T-helper 1 cell (primary cell): ENCODE measurements around the gene CACNA2D2.

ENCODE experiments used
- DNase-seq, 5 donors: peaks; one replicate each; pipeline ENCODE4 v3.0.0-alpha.2; 2012 to 2020

Gene CACNA2D2

DNA sequence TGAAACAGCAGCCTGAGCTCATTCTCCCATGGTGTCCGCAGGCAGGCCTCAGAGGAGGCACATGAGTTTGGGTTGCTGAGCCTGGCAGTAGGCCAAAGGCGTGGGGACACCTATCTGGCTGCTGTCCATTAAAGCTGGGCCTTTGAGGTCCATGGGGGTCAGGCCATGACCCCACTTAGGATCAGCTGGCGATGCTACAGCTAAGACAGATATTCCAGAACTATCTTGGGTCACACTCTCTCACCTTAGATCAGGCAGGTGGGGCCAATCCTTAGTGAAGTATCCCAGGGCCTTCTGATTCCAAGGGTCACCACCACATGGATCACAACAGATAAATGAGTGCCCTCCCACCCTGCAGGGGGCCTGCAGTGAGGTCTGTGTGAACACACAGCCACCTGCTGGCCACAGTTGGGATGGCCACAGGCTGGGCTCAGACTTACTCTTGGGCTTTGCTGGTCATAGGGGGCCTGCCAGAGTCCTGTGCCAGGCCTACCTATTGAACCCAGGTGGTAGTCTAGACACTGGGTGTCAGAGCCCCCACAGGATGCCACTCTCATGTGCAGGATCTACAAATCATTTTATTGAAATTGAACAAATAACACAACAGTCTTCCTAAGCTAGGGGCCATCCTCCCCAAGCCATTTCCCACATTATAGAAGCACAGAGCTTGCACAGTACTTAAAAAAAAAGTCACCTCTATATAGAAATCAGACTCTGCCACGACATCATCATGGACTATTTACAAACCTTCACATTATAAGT, 178.9 kb downstream of the CACNA2D2 start:
- peak in 3 of 5 donors; percentile 40 to 50 (median 42) for DNase-seq

DNA sequence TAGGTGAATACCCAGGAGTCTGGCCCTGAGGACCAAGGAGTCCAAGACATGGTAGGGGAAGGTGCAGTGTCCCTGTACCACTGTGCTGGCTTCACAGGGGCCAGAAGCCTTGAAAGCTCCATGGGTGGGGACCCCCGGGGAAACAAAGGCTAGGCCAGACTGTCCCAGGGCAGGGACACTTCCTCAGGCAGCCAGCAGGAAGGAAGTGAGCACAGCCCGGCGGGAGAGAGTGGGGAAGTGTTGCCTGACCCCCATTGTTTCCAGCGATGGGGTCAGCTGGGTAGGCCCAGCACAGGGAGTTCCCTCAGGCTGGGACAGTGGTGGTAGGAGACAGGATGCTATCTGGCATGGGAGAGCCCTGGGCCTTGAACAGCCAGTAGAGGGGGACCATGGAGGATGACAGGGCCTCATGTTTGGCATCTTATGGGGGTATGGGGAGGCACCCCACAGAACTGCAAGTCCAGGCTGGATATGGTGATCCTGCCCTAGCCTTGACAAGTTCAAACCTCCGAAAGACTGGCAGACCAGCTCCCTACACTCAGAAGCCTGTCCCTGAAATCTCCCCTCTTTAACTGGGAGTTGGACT, 179.7 kb downstream of the CACNA2D2 start:
- no peak for DNase-seq

DNA sequence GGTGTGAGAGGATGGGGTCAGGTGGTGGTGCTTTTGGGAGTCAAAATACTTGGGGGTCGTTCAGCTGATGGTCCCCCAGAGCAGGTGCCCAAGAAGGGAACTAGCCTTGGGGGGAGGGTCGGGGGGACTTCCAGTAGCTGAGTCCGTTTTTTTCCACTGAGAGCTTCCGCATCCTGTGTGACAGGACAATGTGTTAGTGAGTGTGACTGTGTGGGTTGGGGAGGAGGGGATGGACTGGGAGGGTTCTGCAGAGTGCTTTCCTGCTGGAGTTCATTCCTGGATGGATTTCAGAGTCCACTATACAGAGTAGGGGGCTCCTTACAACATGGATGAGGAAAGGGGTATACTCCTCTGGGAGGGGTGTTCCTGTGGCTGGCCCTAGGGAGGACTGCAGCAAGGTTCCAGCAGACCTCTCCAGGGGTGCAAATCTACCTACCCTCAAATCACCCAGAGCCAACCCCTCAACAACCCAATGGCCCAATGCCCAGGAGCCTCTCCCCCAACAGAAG, 180.3 kb downstream of the CACNA2D2 start:
- no peak for DNase-seq

DNA sequence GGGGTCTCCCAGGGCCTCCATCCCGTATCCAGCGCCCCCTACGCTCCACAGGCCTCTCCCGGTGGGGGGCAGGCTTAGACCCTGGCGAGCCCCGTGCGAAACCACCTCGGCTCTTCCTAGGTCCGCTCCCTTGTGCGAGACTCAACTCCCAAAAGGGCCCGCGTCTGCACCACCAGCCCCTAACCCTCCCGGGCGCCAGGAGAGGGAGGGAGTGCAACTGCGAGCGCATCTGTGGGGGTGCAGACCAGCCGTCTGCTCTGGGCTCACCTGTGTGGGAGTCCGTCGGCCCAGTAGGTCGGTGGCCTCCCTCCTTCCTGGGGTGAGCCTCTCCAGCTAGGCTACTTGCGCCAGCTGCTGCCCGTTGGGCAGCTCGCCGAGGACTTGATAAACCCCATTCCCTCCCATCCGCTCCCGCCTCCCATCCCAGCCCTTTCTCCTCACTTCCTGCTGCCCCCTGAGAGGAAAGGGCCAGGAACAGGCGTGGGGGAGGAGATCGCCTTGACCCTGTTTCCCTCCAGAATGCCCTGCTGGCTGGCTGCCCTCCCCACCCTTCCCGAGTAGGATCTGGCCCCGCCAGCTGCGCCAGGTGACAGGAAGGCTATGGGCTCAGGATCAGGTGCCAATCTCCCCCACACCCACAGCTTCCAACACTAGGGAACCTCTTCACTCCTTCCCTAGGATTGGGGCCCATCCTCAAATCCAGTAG, 180.9 kb downstream of the CACNA2D2 start, which contains the start of gene HYAL2:
HYAL2 (minus strand) TSS at position 360 of the 706 bp plus-strand sequence. CDS start 2,256 bp downstream, outside the sequence.
- DNase-seq = no peak

DNA sequence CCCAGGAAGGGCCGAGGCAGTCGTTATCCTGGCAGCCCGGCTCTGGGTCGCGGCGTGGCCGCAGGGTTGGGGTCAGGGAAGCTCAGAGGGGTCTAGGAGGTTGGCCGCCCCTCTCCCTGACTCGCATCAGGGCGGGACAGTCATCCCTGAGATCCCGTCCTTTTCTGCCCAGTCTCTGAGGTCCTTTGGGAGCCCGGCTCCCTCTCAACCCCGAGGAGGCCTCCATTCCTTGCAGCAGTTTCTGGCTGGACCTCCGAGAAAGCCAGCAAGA, 181.4 kb downstream of the CACNA2D2 start:
- DNase-seq = no peak

DNA sequence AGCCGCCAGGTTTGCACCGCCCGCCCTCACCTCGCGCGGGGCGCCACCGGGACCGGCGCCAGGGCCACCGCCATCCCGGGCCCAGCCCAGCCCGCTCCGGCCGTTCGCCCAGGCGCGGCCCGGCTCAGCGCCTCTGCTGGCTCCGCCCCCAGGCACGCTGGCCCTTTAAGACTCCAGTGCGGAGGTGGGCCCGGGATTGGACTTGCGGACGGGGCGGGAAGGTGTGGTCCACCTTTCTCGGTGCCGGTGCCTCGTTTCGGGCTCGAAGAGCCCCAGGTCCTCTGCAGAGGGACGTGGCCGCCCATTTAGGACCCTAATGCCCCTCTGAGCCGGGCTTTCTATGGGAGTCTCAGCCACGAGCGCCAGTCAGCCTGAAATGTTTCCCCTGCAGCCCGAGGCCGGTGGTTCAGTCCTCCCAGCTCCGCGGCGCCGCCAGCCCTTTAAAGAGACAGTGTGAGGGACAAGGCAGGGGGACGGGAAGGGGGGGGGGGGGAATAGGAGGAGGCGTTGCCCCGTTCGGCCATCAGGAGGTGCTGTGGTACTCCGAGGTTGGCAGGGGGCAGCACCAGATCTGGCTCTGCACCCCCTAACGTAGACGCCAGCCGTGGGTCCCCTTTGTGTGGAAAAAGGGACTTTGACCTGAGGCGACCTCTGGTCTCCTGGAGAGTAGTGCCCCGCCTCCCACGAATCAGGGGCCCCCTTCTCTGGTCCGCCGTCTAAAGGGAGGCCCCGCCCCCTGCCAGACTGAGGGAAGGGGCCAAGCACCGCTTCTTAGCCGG, 181.9 kb downstream of the CACNA2D2 start:
- peak; percentile 59 to 87 (median 70) for DNase-seq

DNA sequence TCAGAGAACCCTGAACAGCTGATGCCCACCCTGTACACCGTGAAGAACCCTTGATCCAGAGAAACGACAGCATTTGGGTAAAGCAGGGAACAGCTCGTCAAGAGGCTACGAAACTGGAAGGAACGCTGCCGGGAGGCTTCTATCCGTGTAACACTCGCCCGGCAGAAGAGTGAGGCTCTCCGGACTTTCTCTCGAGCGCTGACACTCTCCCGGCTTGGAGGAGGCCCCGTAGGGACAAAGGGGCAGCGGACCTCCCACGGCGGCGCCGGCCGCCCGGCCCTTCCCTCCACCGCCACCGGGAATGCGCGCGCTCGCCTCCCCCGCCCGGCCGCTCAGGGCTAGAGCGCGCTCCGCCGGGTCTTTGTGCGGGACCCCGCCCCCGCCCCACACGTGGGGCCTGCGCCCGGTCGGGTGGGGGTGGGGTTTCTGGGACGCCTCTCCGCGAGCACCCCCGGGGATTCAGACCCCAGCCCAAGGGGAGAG, 182.5 kb downstream of the CACNA2D2 start:
- DNase-seq = peak in 3 of 5 donors; percentile 35 to 56 (median 48)

DNA sequence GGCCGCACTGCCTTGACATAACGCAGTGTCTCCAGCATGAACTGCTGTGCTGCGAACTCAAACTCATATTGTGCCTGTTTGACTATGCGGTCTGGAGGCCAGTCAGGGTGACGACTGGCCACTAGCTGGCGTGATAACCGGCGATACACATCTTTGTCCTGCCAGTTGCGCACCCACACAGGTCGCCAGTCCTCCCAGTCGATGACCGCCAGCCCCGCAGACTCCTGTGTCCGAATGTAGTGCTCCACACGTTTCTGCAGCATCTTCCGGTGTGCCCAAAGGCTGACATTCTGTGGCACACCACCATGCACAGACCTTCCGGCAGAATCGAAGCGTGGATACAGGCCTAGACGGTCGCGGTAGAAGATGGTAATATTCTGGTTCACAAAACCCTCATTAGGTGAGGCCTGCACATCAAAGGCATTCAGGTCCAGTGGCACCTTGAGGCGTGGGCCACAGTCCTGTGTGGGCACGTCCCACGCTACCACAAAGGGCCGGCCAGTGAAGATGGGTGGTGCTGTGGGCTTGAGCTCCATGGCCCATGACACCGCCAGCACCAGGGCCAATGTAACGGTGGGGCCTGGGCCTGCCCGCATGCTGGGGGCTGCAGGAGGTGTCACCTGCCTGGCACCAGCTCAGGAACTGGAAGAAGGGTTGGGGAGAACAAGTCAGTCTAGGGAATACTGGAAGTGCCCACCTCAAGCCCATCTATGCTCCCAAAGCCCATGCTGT, 183.4 kb downstream of the CACNA2D2 start:
- DNase-seq = no peak

DNA sequence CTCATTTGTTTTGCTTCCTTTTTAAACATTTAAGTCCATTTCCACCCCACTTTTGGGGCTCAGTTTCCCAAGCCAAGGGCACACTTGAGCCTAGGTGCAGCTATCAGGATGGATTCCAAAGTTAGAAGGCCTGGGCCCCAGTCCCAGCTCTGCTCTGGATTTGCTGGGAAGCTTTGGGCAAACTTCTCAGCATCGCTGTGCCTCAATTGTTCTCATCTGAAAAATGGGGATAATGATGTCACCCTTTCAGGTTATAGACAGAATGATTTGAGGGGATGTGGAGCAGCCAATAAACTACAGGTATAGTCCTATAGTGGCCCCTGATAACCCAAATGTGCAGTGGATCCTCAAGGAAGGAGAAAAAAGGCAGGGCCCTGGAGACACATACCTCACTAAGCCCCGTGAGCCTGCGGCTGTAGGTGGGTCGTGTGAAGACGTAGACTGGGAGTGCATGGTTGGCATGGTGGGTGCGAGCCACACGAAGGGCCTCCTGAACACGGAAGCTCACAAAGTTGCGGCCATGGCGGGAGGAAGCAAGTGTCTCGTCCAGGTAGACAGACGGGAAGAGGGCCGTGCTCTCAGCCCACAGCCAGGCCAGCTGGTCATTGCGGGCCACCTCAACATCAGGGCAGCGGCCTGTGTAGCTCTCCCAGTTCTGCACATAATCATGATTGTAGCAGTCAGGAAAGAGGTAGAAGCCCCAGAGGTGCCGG, 184.1 kb downstream of the CACNA2D2 start:
- no peak for DNase-seq

DNA sequence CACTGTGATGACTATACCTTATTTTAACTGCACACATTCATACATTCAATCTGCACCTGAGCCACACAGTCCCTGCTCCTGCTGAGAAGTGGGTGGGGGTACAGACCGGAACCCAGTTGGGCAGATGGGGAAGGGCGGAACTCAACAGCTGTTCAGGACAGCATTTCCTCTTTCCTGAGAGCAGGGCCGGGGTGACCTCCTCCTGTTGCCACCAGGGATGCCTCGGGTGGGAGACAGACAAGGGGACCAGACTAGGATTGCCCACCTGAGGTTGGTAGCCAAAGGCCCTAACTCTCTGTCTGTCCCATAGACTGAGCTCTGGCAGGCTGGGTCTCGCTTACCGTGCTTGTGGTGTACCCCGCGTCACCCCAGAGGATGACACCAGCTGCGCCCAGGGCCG, 184.8 kb downstream of the CACNA2D2 start:
- no peak for DNase-seq

DNA sequence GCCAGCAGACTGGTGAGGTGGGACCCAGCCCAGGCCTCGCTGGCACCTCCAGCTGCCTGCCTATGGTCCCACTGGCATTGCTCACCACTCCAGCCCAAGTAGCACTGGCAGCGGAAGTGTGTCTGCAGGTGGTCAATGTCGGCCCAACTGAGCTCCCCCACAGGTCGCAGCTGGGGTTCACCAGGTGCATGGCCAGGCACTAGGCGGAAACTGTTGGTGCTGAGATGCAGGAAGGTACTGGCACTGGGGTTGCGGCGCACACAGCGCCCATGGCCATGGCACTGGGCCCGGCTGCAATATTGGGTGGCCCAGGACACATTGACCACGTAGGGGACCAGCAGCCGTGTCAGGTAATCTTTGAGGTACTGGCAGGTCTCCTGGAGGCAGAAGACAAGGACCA, 185.3 kb downstream of the CACNA2D2 start:
- no peak for DNase-seq

DNA sequence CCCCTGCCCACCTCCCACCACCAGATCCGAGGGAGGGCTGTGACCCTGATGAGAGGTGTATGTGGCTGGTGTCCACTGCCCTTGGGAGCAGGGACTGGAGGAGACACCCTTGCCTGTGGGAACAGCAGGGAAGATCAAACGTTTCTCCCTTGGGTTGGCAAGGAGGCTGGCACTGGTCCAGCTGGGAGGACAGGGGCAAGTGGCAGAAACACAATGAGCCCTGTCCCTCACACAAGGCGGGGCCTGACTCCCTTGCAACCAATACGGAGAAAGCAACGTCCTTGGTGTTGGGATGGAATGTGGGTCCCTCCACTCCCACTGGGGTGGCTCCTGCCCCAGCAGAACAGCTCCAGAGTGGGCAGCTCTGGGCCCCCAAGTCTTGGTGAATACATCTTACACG, 186.1 kb downstream of the CACNA2D2 start:
- no peak for DNase-seq

DNA sequence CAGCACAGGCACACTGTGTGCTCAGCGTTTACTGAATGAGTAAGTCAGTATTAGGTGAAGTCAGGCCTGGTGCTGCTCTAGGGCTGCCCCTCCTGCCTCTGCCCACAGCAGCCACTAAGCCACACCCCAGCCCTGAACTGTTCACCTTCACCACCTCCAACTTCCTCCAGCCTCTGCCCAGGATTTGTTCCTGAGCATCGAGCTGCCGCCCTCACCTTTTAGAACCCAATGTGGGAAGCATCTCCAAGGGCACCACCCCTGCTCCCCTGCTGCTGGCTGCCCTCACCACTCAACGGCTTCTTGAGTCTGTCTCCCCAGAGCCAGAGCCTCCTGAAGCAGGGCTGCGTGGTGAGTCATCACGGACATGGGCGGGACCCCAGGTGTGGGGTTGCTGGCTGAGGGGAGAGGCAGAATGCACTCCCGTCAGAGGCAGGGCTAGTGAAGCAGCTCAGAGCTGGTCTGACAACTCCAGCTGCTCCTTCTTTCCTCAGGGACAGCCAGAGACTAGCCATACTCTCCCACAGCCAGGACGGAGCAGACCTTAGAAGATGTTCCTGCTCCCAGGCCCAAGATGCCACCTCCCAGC, 186.7 kb downstream of the CACNA2D2 start:
- DNase-seq = peak; percentile 42 to 65 (median 59)

DNA sequence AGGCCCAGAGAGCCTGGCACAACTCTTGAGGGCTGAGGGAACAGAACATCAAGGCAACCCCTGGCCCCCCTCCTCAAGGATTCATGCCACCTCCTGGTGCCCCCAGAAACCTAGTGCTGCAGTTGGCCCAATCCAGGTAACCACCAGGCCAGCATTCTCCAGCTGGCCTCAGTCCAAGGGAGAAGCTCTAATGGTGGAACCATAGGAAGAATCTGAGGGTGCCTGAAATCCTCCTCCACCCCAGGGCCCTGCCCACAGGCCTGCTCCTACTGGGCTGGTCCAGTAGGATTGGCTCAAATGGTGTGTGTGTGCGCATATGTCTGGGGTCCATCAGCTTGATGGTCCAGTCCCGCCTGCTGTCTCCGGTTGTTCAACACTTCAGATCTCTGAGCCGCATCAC, 188.6 kb downstream of the CACNA2D2 start:
- DNase-seq = no peak

DNA sequence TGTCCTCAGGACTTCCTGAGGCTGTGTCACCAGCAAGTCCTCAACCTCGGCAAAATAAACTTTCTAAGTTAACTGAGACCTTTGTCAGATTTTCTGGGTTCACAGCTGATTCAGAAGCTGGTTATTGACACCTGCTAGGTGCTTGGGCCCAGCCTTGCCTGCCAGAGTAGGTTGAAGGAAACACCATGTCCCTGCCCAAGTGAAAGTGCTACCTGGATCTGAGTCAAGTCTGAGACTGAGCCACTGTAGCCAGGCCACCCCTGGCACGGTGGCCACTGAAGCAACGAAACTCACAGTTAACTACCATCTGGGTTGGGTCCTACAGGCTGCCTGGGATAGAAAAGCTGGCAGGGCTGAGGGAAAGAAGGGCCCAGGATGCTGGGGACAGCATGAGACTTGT, 189.1 kb downstream of the CACNA2D2 start:
- DNase-seq = no peak
